Keratinocyte (primary cell): ENCODE data around the gene VIPR2. TPM values are rescaled to one million over a fixed set of nuclear protein-coding genes. Genes with fewer than 3 reads are reported as not detected.
"Not testable (repeated sequence)": the region's sequence is repeated elsewhere in the genome, so short reads cannot be mapped to it uniquely, and the experiment has no call there.

ENCODE experiments used
- DNase-seq: peaks from one replicate; pipeline ENCODE4 v3.0.0-alpha.2; 2011; ENCODE audit warnings: low read depth, missing footprints, low spot score
- FAIRE-seq: peaks from 2 replicates; lab custom pipeline; 2011; peaks lifted over from hg19 to GRCh38; lab: Jason Lieb, UNC
- H2AFZ ChIP-seq: 2 replicates; pipeline ENCODE4 v1.6.0; 2012; ENCODE audit warnings: low read length, control low read depth, inconsistent platforms; ENCODE audit not compliant: control insufficient read depth
- H3K27ac ChIP-seq: 2 replicates; pipeline ENCODE4 v1.5.1; 2011; ENCODE audit warnings: low read length; ENCODE audit not compliant: control insufficient read depth, insufficient read depth
- H3K27me3 ChIP-seq: 3 replicates; pipeline ENCODE4 v1.6.0; 2011; ENCODE audit warnings: low read length; ENCODE audit not compliant: control insufficient read depth, insufficient read depth; ENCODE audit errors: extremely low read depth
- H3K36me3 ChIP-seq, 2 experiments: 2 replicates in 1 of 2; 3 replicates in 1 of 2; pipeline ENCODE4 v1.5.1; 2011; ENCODE audit warnings: low read length in 2 of 2, mild to moderate bottlenecking in 1 of 2; ENCODE audit not compliant: control insufficient read depth in 2 of 2, insufficient read depth in 2 of 2; ENCODE audit errors: extremely low read depth in 1 of 2
- H3K4me1 ChIP-seq: 3 replicates; pipeline ENCODE4 v1.5.1; 2011; ENCODE audit warnings: low read length; ENCODE audit not compliant: control insufficient read depth, insufficient read depth; ENCODE audit errors: extremely low read depth
- H3K4me2 ChIP-seq: 3 replicates; pipeline ENCODE4 v1.6.0; 2011; ENCODE audit warnings: low read depth, low read length; ENCODE audit not compliant: control insufficient read depth, insufficient read depth; ENCODE audit errors: extremely low read depth
- H3K4me3 ChIP-seq, 3 experiments: fragments of 200-600 bp in 1 of 3; sonication (generic) in 1 of 3; 2 replicates in 2 of 3; 3 replicates in 1 of 3; pipeline ENCODE4 v1.5.1; 2011 to 2016; ENCODE audit warnings: low read length in 3 of 3, mild to moderate bottlenecking in 3 of 3, control low read depth in 2 of 3, inconsistent platforms in 1 of 3, low read depth in 1 of 3, mixed read lengths in 1 of 3, mixed run types in 1 of 3, moderate library complexity in 1 of 3; ENCODE audit not compliant: control insufficient read depth in 2 of 3, insufficient read depth in 2 of 3; ENCODE audit errors: extremely low read depth in 1 of 3
- H3K79me2 ChIP-seq: 2 replicates; pipeline ENCODE4 v1.6.0; 2012; ENCODE audit warnings: low read length; ENCODE audit not compliant: control insufficient read depth, insufficient read depth
- H3K9ac ChIP-seq: 3 replicates; pipeline ENCODE4 v1.6.0; 2011; ENCODE audit warnings: low read length; ENCODE audit not compliant: control insufficient read depth, insufficient read depth; ENCODE audit errors: extremely low read depth
- H3K9me1 ChIP-seq: 3 replicates; pipeline ENCODE4 v1.6.0; 2011; ENCODE audit warnings: low read length; ENCODE audit not compliant: control insufficient read depth, insufficient read depth; ENCODE audit errors: extremely low read depth
- H3K9me3 ChIP-seq: 2 replicates; pipeline ENCODE4 v1.5.1; 2012; ENCODE audit warnings: low read depth, low read length; ENCODE audit not compliant: control insufficient read depth
- H4K20me1 ChIP-seq: 3 replicates; pipeline ENCODE4 v1.6.0; 2011; ENCODE audit warnings: low read length; ENCODE audit not compliant: control insufficient read depth, insufficient read depth; ENCODE audit errors: extremely low read depth
- EZH2 ChIP-seq: IDR thresholded peaks from one replicate; pipeline ENCODE4 v1.6.1; 2012; ENCODE audit warnings: inconsistent platforms, mild to moderate bottlenecking, low read length, moderate library complexity
- dilution Hi-C: fragments of 300-500 bp; cut with MboI; formaldehyde crosslinking; loops from one replicate; pipeline ENCODE4 v1.7.0; 2020; ENCODE audit warnings: low sequenced_read_pairs; ENCODE audit not compliant: extremely low pct_ligation_motif_present
- polyA plus RNA-seq, 5 experiments: library from polyadenylated mRNA; depleted of rRNA in 3 of 5; stranded (reverse) in 3 of 5; stranded (forward) in 1 of 5; unstranded in 1 of 5; fragments of >200 nt; gene quantifications; 1 replicate in 1 of 5; 2 replicates in 3 of 5; 3 replicates in 1 of 5; pipeline versions ENCODE4 v1.2.1 to v1.2.3, GENCODE V29; 2011 to 2012; ENCODE audit warnings: missing spikeins in 2 of 5, low read depth in 1 of 5, low replicate concordance in 1 of 5
- TF ChIP-seq, protein P1 (sequence below), 3 experiments: IDR thresholded peaks in 1 of 3; conservative IDR thresholded peaks in 1 of 3; optimal IDR thresholded peaks in 1 of 3; 2 replicates in 2 of 3; 3 replicates in 1 of 3; pipeline versions ENCODE3 to v1.5.1; 2011; ENCODE audit warnings: low read length in 3 of 3, mild to moderate bottlenecking in 3 of 3, moderate library complexity in 2 of 3, control low read depth in 1 of 3, inconsistent platforms in 1 of 3; ENCODE audit not compliant: insufficient read depth in 2 of 3; ENCODE audit errors: extremely low read depth in 1 of 3

The VIPR2 gene
- polyA plus RNA-seq, 1 donor (not counting 4 experiments of a cell fraction or from before 2014, with no cell fraction given), result not detected

DNA sequence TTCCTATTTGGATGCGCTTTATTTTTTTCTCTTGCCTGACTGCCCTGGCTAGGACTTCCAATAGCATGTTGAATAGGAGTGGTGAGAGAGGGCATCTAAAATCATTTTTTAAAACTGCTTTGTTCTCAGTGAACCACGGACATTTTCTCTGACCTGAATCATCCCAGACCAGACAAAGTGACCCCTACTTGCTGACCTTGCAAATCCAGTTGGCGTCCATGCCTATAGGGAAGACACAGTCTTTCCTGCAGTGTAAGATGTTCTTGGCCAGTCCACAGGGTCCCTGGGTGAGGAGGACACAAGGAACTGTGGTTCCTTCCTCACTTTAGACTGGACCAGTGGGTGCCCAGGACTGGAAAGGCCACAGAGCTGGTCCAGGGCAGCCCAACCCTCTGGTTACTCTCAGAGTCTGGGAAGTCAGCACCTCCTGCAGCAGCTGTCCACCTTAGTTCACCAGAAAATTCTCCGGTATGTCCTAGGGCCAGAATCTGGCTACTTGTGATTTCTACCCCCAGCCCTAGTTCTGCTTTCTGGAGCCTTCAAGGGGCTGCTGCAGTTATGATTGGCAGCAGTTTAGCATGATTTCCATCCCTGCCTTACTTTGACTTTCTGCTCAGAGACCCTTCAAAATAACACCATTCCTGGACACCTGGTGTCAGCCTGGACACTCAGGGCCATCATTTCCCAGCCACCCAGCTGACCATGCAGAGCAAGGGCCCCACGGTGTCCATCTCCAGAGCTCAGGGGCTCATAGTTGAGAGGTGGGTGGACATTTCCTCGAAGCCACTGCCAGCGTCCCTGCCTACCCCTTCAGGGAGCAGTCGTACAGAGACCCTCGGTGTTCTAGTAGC lies 19.3 kb downstream of the VIPR2 start:
- dilution Hi-C loops, result no loop called here
- H3K27ac ChIP-seq, result no peak overlapping the region

DNA sequence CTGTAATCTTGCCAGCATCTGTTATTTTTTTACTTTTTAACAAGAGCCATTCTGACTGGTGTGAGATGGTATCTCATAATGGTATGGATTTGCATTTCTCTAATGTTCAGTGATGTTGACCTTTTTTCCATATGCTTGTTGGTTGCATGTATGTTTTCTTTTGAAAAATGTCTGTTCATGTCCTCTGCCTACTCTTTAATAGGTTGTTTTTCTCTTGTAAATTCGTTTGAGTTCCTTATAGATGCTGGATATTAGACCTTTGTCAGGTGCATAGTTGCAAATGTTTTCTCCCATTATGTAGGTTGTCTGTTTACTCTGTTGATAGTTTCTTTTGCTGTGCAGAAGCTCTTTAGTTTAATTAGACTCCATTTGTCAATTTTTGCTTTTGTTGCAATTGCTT lies 20.9 kb downstream of the VIPR2 start:
- H3K27ac ChIP-seq, H3K4me2 ChIP-seq, H3K4me1 ChIP-seq, H3K9me1 ChIP-seq, H2AFZ ChIP-seq, H4K20me1 ChIP-seq, H3K9ac ChIP-seq, H3K27me3 ChIP-seq, H3K36me3 ChIP-seq, dilution Hi-C loops, H3K79me2 ChIP-seq, DNase-seq, FAIRE-seq, H3K4me3 ChIP-seq, H3K9me3 ChIP-seq: not testable (repeated sequence)

More for the DNA sequence above, 19.3 kb downstream of the VIPR2 start:
- FAIRE-seq, result no peak
- Histone ChIP-seq H2AFZ (no peak overlapping the region), H3K36me3 (no peaks in the 10 kb centered on the region), H3K4me2 (no peak overlapping the region), H3K4me1 (no peaks in the 10 kb centered on the region), H4K20me1 (no peaks in the 10 kb centered on the region), H3K9me3 (peaks cover 2% of the 10 kb centered on the region), H3K4me3 (no peak overlapping the region), H3K9ac (no peak overlapping the region), H3K9me1 (no peaks in the 10 kb centered on the region), H3K79me2 (no peaks in the 10 kb centered on the region), H3K27me3 (no peaks in the 10 kb centered on the region)
- no peak for DNase-seq
- TF ChIP-seq, protein P1, sequence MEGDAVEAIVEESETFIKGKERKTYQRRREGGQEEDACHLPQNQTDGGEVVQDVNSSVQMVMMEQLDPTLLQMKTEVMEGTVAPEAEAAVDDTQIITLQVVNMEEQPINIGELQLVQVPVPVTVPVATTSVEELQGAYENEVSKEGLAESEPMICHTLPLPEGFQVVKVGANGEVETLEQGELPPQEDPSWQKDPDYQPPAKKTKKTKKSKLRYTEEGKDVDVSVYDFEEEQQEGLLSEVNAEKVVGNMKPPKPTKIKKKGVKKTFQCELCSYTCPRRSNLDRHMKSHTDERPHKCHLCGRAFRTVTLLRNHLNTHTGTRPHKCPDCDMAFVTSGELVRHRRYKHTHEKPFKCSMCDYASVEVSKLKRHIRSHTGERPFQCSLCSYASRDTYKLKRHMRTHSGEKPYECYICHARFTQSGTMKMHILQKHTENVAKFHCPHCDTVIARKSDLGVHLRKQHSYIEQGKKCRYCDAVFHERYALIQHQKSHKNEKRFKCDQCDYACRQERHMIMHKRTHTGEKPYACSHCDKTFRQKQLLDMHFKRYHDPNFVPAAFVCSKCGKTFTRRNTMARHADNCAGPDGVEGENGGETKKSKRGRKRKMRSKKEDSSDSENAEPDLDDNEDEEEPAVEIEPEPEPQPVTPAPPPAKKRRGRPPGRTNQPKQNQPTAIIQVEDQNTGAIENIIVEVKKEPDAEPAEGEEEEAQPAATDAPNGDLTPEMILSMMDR (optimal IDR thresholded peaks at IDR 0.05 in 1 of 3, IDR thresholded peaks at IDR 0.05 in 1 of 3, conservative IDR thresholded peaks at IDR 0.05 in 1 of 3; ENCODE audit: extremely low read depth in 1 of 3, insufficient read depth in 2 of 3, low read length in 3 of 3), result no peak
- no peak for TF ChIP-seq EZH2

DNA sequence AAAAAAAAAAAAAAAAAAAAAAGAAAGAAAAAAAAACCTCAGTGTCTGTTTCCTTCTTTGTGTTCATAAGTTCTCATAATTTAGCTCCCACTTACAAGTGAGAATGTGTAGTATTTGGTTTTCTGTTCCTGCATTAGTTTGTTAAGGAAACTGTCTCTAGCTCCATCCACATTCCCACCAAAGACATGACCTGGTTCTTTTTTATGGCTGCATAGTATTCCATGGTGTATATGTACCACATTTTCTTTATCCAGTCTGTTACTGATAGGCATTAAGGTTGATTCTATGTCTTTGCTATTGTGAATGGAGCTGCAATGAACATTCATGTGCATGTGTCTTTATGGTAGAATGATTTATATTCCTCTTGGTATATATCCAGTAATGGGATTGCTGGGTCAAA lies 21.4 kb downstream of the VIPR2 start:
- H3K9ac ChIP-seq, H3K9me3 ChIP-seq, H3K4me2 ChIP-seq, H3K9me1 ChIP-seq, H3K4me3 ChIP-seq, H2AFZ ChIP-seq, H4K20me1 ChIP-seq, H3K27ac ChIP-seq, FAIRE-seq, dilution Hi-C loops, H3K36me3 ChIP-seq, H3K79me2 ChIP-seq, H3K27me3 ChIP-seq, H3K4me1 ChIP-seq, DNase-seq: not testable (repeated sequence)
